ENCODE results near the gene ARPP21.

Gene ARPP21

GRCh38 chr3:35723480-35724097 is 84.3 kb downstream of the ARPP21 start:
- Histone ChIP-seq H3K4me3 (ENCODE audit: low read depth, low read length) (no peak overlapping the region), H3K9ac (ENCODE audit: low read depth, low read length) (no peak overlapping the region), H3K36me3 (ENCODE audit: control insufficient read depth, insufficient read depth, low read length) (no peaks in the 10 kb centered on the region), H3K4me1 (ENCODE audit: control insufficient read depth, insufficient read depth, low read length) (no peaks in the 10 kb centered on the region), H3K27me3 (ENCODE audit: control insufficient read depth, insufficient read depth, low read length) (peaks cover 70% of the 10 kb centered on the region), H3K9me3 (ENCODE audit: control insufficient read depth, insufficient read depth, low read length) (no peaks in the 10 kb centered on the region)

DNA sequence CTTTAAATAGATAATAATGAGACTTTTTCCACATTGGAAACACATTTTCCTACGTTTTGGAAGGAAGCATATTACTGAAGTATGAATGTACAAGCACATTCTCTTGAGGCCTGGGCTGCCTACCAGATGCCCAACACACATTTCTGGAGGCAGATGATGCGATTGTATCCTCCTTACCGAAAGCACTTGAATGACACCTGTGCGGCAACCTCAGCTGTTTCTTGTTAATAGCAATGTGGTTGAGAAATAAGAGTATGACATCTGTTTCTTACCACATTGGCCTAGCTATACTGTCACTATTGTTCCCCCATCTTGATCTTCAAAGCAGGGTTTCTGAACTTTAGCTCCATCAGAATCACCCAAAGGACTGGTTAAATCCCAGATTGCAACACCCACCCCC is 84.8 kb downstream of the ARPP21 start:
- no peak overlapping the region for H3K4me3 ChIP-seq (ENCODE audit: low read depth, low read length)
- no peaks in the 10 kb centered on the region for H3K4me1 ChIP-seq (ENCODE audit: control insufficient read depth, insufficient read depth, low read length)
- H3K36me3 ChIP-seq (ENCODE audit: control insufficient read depth, insufficient read depth, low read length): no peaks in the 10 kb centered on the region
- H3K9ac ChIP-seq (ENCODE audit: low read depth, low read length): no peak overlapping the region
- H3K9me3 ChIP-seq (ENCODE audit: control insufficient read depth, insufficient read depth, low read length): no peaks in the 10 kb centered on the region
- peaks cover 70% of the 10 kb centered on the region for H3K27me3 ChIP-seq (ENCODE audit: control insufficient read depth, insufficient read depth, low read length)

DNA sequence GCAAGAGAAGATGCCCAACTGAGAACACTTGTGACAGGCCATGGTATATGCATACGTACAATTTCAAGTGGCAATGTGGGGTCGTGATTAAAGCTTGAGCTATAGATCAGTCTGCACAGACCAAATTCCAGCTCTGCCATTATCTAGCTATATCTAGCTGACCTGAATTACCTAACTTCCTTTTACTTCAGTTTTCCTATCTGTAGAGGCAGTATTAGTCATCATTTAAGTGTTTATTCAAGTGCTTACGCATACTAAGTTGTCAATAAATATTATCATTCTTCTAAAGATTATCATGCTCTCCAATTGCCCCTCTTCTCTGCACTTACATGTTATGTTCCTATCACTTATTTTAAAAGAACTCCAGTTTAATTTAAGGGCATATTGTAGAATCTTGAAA is 87.9 kb downstream of the ARPP21 start:
- Histone ChIP-seq H3K27me3 (ENCODE audit: control insufficient read depth, insufficient read depth, low read length) (peaks cover 64% of the 10 kb centered on the region), H3K36me3 (ENCODE audit: control insufficient read depth, insufficient read depth, low read length) (no peaks in the 10 kb centered on the region), H3K9ac (ENCODE audit: low read depth, low read length) (no peak overlapping the region), H3K4me1 (ENCODE audit: control insufficient read depth, insufficient read depth, low read length) (no peaks in the 10 kb centered on the region), H3K4me3 (ENCODE audit: low read depth, low read length) (no peak overlapping the region), H3K9me3 (ENCODE audit: control insufficient read depth, insufficient read depth, low read length) (no peaks in the 10 kb centered on the region)

DNA sequence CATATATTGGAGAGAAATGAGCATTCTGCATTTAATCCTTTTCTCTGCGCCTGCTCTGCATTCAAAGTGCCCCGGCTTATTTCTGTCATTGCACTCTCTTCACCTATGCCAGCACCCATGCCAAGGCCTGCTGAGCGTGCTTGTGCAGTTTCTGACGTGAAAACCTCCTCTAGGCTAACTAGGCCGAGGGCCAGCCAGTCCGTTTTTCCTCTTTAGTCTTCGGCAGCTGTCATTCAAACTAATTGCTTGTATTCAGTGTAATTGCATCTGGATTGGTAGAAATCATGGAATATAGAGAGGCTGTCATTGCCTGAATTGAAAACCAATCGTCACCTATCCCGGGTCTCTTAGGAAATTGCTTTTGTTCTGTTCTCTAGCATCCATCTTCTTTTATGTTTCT is 94.0 kb downstream of the ARPP21 start:
- no peak overlapping the region for H3K9ac ChIP-seq (ENCODE audit: low read depth, low read length)
- H3K4me1 ChIP-seq (ENCODE audit: control insufficient read depth, insufficient read depth, low read length): no peaks in the 10 kb centered on the region
- H3K4me3 ChIP-seq (ENCODE audit: low read depth, low read length): no peak overlapping the region
- peaks cover 7% of the 10 kb centered on the region for H3K27me3 ChIP-seq (ENCODE audit: control insufficient read depth, insufficient read depth, low read length)
- no peaks in the 10 kb centered on the region for H3K9me3 ChIP-seq (ENCODE audit: control insufficient read depth, insufficient read depth, low read length)
- no peaks in the 10 kb centered on the region for H3K36me3 ChIP-seq (ENCODE audit: control insufficient read depth, insufficient read depth, low read length)

GRCh38 chr3:35733864-35734263 is 94.5 kb downstream of the ARPP21 start:
- no peaks in the 10 kb centered on the region for H3K36me3 ChIP-seq (ENCODE audit: control insufficient read depth, insufficient read depth, low read length)
- H3K4me1 ChIP-seq (ENCODE audit: control insufficient read depth, insufficient read depth, low read length): no peaks in the 10 kb centered on the region
- no peak overlapping the region for H3K4me3 ChIP-seq (ENCODE audit: low read depth, low read length)
- H3K9me3 ChIP-seq (ENCODE audit: control insufficient read depth, insufficient read depth, low read length): no peaks in the 10 kb centered on the region
- H3K27me3 ChIP-seq (ENCODE audit: control insufficient read depth, insufficient read depth, low read length): peaks cover 7% of the 10 kb centered on the region
- H3K9ac ChIP-seq (ENCODE audit: low read depth, low read length): no peak overlapping the region

DNA sequence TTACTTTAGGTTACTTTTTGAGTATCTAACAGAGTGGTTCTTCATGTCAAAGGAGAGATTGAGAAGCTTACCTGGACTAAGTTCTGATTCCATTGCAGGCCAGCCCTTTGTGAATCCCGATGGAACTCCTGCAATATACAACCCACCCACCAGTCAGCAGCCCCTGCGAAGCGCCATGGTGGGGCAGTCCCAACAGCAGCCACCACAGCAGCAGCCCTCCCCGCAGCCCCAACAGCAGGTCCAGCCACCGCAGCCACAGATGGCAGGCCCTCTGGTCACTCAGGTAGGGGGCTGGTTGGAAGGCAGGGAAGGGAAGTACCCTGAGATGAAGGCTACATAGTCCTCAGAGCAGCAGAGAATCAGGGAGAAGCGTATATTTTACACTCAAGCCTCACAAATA is 97.8 kb downstream of the ARPP21 start:
- no peaks in the 10 kb centered on the region for H3K36me3 ChIP-seq (ENCODE audit: control insufficient read depth, insufficient read depth, low read length)

DNA sequence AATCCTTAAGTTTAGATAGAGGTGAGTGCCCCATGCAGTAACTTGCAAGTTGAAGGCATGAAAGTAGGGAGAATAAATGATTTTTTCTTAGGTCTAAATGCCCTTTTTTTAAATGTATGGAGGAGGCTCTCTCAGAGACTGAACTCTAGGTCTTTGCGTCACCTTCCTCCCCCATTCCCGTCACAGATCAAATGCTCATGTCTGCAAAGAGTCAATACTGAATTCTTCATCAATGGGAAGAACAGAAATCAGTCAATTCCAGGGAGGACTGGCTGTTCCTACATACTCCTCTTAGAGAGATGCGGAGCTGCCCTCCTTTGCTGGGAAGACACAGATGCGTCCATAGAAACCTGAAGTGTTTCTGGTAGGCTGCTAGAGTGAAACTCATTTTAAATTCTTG is 98.2 kb downstream of the ARPP21 start:
- Histone ChIP-seq H3K9ac (ENCODE audit: low read depth, low read length) (no peak overlapping the region), H3K4me1 (ENCODE audit: control insufficient read depth, insufficient read depth, low read length) (no peaks in the 10 kb centered on the region), H3K9me3 (ENCODE audit: control insufficient read depth, insufficient read depth, low read length) (no peaks in the 10 kb centered on the region), H3K27me3 (ENCODE audit: control insufficient read depth, insufficient read depth, low read length) (no peaks in the 10 kb centered on the region), H3K4me3 (ENCODE audit: low read depth, low read length) (no peak overlapping the region), H3K36me3 (ENCODE audit: control insufficient read depth, insufficient read depth, low read length) (no peaks in the 10 kb centered on the region)

More for the DNA sequence above, 97.8 kb downstream of the ARPP21 start:
- Histone ChIP-seq H3K4me3 (ENCODE audit: low read depth, low read length) (no peak overlapping the region), H3K9ac (ENCODE audit: low read depth, low read length) (no peak overlapping the region), H3K4me1 (ENCODE audit: control insufficient read depth, insufficient read depth, low read length) (no peaks in the 10 kb centered on the region), H3K9me3 (ENCODE audit: control insufficient read depth, insufficient read depth, low read length) (no peaks in the 10 kb centered on the region), H3K27me3 (ENCODE audit: control insufficient read depth, insufficient read depth, low read length) (no peaks in the 10 kb centered on the region)

GRCh38 chr3:35737934-35738706 is 98.8 kb downstream of the ARPP21 start:
- no peak overlapping the region for H3K9ac ChIP-seq (ENCODE audit: low read depth, low read length)
- no peak overlapping the region for H3K4me3 ChIP-seq (ENCODE audit: low read depth, low read length)
- no peaks in the 10 kb centered on the region for H3K36me3 ChIP-seq (ENCODE audit: control insufficient read depth, insufficient read depth, low read length)
- H3K9me3 ChIP-seq (ENCODE audit: control insufficient read depth, insufficient read depth, low read length): no peaks in the 10 kb centered on the region
- H3K4me1 ChIP-seq (ENCODE audit: control insufficient read depth, insufficient read depth, low read length): no peaks in the 10 kb centered on the region
- peaks cover 3% of the 10 kb centered on the region for H3K27me3 ChIP-seq (ENCODE audit: control insufficient read depth, insufficient read depth, low read length)

- Histone ChIP-seq H3K4me3 (ENCODE audit: low read depth, low read length) (no peak overlapping the region), H3K36me3 (ENCODE audit: control insufficient read depth, insufficient read depth, low read length) (no peaks in the 10 kb centered on the region), H3K27me3 (ENCODE audit: control insufficient read depth, insufficient read depth, low read length) (peaks cover 15% of the 10 kb centered on the region), H3K9me3 (ENCODE audit: control insufficient read depth, insufficient read depth, low read length) (no peaks in the 10 kb centered on the region), H3K4me1 (ENCODE audit: control insufficient read depth, insufficient read depth, low read length) (no peaks in the 10 kb centered on the region), H3K9ac (ENCODE audit: low read depth, low read length) (no peak overlapping the region)
These were observed 100.0 kb downstream of the ARPP21 start for GRCh38 chr3:35739181-35739809.

DNA sequence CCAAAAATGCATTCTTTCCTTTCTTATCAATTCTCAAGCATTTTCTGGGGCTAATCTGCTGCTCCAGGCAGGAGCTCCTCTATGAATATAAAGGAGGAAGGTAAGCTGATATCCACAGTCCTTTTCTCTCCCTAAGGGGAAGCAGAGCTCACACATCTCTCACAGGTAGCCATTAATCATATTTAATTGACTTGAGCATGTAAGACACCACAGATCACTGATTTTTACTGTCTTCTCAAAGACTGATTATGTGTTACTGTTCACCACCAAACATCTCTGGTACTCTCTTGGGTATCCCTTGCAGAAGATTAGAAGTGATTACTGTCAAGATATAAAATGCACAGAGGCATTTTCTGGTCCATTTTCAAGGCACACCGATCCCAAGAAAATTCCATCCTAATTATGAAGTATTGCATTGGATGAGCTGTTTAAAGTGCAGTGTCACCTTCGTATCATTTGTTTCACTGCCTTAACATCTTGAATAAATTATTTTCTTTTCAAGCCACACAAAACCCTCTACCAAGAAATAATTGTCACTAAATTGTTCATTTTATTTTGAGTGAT is 100.7 kb downstream of the ARPP21 start:
- Histone ChIP-seq H3K9me3 (ENCODE audit: control insufficient read depth, insufficient read depth, low read length) (no peaks in the 10 kb centered on the region), H3K9ac (ENCODE audit: low read depth, low read length) (no peak overlapping the region), H3K4me3 (ENCODE audit: low read depth, low read length) (no peak overlapping the region), H3K36me3 (ENCODE audit: control insufficient read depth, insufficient read depth, low read length) (no peaks in the 10 kb centered on the region), H3K4me1 (ENCODE audit: control insufficient read depth, insufficient read depth, low read length) (peaks cover 4% of the 10 kb centered on the region), H3K27me3 (ENCODE audit: control insufficient read depth, insufficient read depth, low read length) (peaks cover 22% of the 10 kb centered on the region)

GRCh38 chr3:35743218-35743617 is 103.9 kb downstream of the ARPP21 start:
- no peaks in the 10 kb centered on the region for H3K36me3 ChIP-seq (ENCODE audit: control insufficient read depth, insufficient read depth, low read length)
- no peak overlapping the region for H3K9ac ChIP-seq (ENCODE audit: low read depth, low read length)
- no peak overlapping the region for H3K4me3 ChIP-seq (ENCODE audit: low read depth, low read length)

More at GRCh38 chr3:35743218-35743617, 103.9 kb downstream of the ARPP21 start:
- Histone ChIP-seq H3K9me3 (ENCODE audit: control insufficient read depth, insufficient read depth, low read length) (no peaks in the 10 kb centered on the region), H3K27me3 (ENCODE audit: control insufficient read depth, insufficient read depth, low read length) (peaks cover 39% of the 10 kb centered on the region), H3K4me1 (ENCODE audit: control insufficient read depth, insufficient read depth, low read length) (peaks cover 4% of the 10 kb centered on the region)

Data from iPS-15b (cell line).